ENCODE measurements around the gene ANKFY1.
"Not testable (repeated sequence)": the region's sequence is repeated elsewhere in the genome, so short reads cannot be mapped to it uniquely, and the experiment has no call there.

ANKFY1 gene

GRCh38 chr17:4261452-4261851 lies 2.3 kb downstream of the ANKFY1 start:
- no peak for DNase-seq (ENCODE audit: low read depth in 2 of 2)

GRCh38 chr17:4258867-4259266 lies 4.9 kb downstream of the ANKFY1 start:
- DNase-seq (ENCODE audit: low read depth in 2 of 2), result no peak

DNA sequence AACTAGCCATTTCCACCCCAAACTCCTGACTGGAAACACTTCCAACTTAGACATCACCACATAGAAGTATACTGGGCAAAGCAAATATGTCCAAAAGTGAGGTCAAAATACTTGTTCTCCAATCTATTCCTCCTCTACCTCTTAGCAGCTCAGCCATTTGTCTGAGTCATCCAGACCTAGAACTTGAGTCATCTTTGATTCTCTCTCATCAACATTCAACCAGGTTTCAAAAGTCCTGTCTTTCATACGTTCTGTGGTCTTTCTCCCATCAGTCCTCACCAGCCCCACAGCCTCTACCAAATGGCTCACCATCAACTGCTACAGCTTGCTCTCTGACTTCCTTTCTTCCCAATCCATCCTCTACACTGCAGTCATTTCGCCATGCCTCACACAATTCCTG lies 6.8 kb downstream of the ANKFY1 start:
- DNase-seq (ENCODE audit: low read depth in 2 of 2), result no peak

- not testable (repeated sequence) for DNase-seq (ENCODE audit: low read depth in 2 of 2)
Observed at GRCh38 chr17:4255271-4255670, 8.5 kb downstream of the ANKFY1 start.

- DNase-seq (ENCODE audit: low read depth in 2 of 2), result no peak
Observed at GRCh38 chr17:4250887-4251286, 12.9 kb downstream of the ANKFY1 start.

- DNase-seq (ENCODE audit: low read depth in 2 of 2), result no peak
Observed at GRCh38 chr17:4249452-4250029, 14.2 kb downstream of the ANKFY1 start.

DNA sequence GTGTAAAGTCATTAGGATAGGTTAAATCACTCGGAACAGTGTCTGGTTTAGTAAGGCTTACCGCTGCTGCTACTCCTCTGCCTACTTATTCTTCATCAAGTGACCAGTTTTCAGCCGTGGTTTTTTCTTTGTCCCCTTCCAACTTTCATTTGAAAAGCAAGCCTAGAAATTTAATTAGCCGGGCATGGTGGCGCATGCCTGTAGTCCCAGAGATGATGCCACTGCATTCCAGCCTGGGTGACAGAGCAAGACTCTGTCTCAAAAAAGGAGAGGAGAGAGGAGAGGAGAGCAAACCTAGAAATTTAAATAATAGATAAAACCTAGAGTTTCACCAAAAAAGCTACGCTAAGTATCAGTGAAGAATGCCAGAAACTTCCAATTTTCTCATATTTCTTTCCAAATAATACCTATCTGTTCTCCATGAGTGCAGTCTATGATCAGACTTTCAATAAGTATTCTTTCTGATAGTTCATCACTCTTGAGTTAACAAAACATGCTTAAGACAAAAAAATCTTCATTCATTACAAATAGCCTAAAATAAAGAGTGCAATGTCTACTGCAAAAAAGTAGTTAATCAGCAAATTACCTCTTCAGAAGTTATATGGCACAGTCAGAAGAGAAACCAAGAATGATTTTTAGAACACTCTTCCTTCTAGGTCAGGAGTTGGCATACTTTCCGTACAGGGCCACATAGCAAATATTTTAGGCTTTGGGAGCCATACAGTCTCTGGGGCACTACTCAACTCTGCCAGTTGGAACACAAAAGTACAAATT lies 15.1 kb downstream of the ANKFY1 start:
- no peak for DNase-seq (ENCODE audit: low read depth in 2 of 2)

DNA sequence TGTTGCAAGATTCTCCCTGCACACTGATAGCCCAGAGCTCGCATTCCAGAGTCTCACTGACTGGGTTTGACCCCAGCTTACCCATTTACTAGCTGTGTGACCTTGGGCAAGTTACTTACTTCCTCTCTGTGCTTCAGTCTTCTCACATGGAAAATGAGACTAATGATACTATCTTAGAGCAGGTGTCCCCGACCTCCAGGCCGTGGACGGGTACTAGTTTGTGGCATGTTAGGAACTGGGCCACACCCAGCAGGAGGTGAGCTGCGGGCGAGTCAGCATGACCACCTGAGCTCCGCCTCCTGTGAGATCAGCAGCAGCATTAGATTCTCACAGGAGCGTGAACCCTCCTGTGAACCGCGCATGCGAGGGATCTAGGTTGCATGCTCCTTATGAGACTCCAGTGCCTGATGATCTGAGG lies 15.8 kb downstream of the ANKFY1 start:
- no peak for DNase-seq (ENCODE audit: low read depth in 2 of 2)

DNA sequence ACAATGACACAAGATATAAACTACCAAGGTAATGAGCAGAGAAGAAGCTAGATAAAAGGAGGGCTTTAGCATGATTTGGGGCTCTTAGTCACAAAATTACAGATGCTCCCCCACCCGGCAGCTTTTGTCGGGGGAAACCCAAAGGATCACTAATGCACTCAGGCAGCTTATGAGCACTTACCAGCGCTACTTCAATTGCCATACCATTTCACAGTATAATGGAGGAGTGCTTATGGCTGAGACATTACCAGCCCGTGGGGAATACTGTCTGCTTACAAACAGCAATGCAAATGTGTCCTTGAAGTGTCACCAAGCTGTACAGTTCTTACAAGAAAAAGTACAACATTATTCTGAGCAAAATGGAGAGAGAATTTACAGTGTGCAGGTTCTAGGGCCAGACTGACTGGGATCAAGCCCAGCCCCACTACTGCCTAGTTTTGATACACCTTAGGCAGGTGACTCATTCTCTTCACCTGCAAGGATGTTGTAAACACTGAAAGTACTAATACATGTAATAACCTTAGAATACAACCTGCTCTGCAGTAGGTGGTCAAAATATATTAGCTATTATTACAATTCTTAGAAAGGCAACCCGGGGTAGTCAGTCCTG lies 16.3 kb downstream of the ANKFY1 start:
- no peak for DNase-seq (ENCODE audit: low read depth in 2 of 2)

GRCh38 chr17:4246674-4247073 lies 17.1 kb downstream of the ANKFY1 start:
- no peak for DNase-seq (ENCODE audit: low read depth in 2 of 2)

GRCh38 chr17:4241535-4241934 lies 22.2 kb downstream of the ANKFY1 start:
- no peak for DNase-seq (ENCODE audit: low read depth in 2 of 2)

GRCh38 chr17:4236456-4236855 lies 27.3 kb downstream of the ANKFY1 start:
- DNase-seq (ENCODE audit: low read depth in 2 of 2), result peak in 1 of 2 experiments; percentile 8

DNA sequence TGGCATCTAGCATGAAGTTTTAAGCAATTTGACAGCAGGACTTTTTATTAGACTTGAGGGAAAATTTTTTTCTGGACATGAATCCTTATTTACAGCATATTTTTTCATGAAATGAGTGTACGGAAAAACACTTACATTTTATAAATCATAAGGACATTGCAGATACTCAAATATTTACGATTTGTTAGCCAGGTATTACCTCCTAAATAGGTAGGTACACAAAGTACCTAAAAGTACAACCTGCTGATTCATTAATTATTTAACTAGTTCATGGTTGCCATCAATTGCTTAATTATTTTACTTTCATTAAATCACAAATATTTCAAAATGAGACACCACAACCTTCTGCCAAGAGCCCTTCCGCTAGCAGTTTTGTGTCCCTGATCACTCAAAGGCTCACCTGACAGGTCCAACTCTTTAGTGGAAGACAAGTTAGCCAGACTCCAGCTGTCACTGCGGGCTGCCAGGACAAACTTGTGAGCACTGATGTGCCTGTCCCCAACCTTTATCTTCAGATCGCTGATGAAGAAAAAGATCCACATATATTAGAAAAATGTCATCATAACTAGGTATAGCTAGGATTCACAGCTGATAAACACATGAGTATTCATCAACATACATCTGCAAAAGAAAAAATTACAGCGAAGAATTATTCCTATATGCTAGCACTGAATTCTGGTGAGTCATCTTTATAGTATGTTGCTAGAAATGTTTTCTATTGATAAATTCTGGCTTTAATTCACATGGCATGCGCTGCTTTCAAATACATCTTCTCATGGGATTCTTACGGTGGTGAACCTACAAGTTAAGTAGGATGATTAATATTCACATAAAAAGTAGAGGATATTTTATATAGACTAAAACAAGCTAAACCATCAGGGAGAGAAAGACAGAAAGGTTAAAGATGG lies 28.2 kb downstream of the ANKFY1 start:
- DNase-seq (ENCODE audit: low read depth in 2 of 2), result peak; percentile 81 to 84

- peak in 1 of 2 experiments; percentile 13 for DNase-seq (ENCODE audit: low read depth in 2 of 2)
Observed at GRCh38 chr17:4234401-4234800, 29.4 kb downstream of the ANKFY1 start.

- no peak for DNase-seq (ENCODE audit: low read depth in 2 of 2)
Observed at GRCh38 chr17:4233668-4234258, 30.0 kb downstream of the ANKFY1 start.

GRCh38 chr17:4232168-4232813 lies 31.5 kb downstream of the ANKFY1 start:
- DNase-seq (ENCODE audit: low read depth in 2 of 2), result peak in 1 of 2 experiments; percentile 43

DNA sequence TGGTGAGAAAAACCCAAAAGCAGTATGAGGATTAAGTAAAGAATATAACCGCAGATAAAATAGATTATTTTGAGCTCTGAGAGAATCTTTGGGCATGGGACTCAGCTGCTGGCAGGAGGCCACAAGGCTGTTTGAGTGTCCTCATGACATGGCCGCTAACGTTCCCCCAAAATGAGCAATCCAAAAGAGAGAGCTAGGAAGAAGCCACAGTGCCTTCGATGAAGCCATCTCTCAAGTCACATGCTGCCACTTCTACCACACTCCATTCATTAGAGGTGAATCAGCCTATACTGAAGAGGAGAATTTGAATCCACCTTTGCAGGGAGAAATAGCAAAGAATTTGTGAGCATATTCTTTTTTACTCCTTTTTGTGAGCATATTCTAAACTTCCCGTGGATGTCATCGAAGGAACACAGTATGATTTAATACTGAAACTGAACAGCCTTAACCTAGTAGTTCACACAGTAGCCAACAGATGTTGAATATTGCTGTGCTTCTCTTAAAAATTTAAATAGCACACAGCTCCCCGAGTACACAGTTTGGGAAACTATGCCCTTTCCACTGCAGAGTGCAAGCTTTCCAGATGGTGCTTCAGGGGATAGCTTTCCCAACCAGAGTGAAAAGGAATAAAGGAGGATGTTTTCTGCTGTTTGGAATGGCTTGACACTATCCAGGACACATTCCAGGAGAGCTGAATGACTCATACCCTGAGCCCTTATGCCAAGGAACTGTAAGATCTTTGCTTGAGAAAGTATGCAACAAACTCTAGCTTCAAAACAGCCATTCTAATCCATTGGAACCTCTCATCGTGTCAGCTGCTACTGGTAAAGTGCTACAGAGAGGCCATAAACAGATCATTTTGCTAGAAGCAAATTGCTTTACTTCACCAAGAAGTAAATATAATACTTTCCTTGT lies 33.9 kb downstream of the ANKFY1 start:
- DNase-seq (ENCODE audit: low read depth in 2 of 2), result peak; percentile 97

DNA sequence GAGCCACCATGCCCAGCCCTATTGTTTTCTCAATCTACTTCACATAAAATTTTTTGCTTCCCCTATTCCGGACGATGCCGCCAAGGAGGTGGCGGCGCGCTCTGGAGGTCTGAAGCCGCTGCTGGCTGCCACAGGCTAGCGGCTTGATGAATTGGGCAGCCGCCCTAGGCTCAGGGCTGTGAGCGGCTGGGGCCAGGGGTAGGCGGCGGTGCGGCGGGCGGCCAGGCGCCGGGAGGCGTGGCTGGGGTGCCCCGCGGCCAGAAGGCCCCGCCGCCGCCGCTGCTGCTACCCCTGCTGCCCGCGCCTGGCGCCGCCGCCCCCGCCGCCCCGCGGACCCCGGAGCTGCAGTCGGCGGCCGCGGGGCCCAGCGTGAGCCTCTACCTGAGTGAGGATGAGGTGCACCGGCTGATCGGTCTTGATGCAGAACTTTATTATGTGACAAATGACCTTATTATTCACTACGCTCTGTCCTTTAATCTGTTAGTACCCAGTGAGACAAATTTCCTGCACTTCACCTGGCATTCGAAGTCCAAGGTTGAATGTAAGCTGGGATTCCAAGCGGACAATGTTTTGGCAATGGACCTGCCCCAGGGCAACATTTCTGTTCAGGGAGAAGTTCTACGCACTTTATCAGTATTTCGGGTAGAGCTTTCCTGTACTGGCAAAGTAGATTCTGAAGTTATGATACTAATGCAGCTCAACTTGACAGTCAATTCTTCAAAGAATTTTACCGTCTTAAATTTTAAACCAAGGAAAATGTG lies 41.7 kb downstream of the ANKFY1 start:
- no peak for DNase-seq (ENCODE audit: low read depth in 2 of 2)

GRCh38 chr17:4221163-4221562 lies 42.6 kb downstream of the ANKFY1 start:
- DNase-seq (ENCODE audit: low read depth in 2 of 2), result no peak
